K562 (cell line): ENCODE data around the gene CPLX1. TPM values are rescaled to one million over a fixed set of nuclear protein-coding genes. Genes with fewer than 3 reads are reported as not detected.
A peak's percentile ranks its signal among the peaks of the same experiment; 100 is the strongest.

Experiments used
- ATAC-seq: fragments of 200-7000 bp; cut with Tn5 transposase; 3 replicates; pipeline ENCODE4 v1.9.1; 2020; ENCODE audit warnings: moderate library complexity
- BruUV-seq: library from RNA; stranded (reverse); fragments of 400-500 nt; replicated peaks from 2 replicates; lab custom pipeline; 2021; lab: Mats Ljungman, UMichigan
- CTCF ChIA-PET: fragments of 300-600 bp; formaldehyde crosslinking; extraction: SDS; loops from one replicate; lab custom pipeline; 2021; ENCODE audit warnings: low intra/inter-chr PET ratio; lab: Yijun Ruan, JAX
- POLR2A ChIA-PET: fragments of 300-600, 350-650 bp; sonication (Branson Sonifier 250); formaldehyde crosslinking; extraction: SDS; loops from one replicate; lab custom pipeline; 2021; ENCODE audit warnings: antibody characterized with exemption, inconsistent platforms; lab: Yijun Ruan, JAX
- DNase-seq, 4 experiments: peaks; one replicate each; pipeline versions ENCODE4 v3.0.0 to v3.0.0-alpha.2; 2011 to 2018; ENCODE audit warnings: low spot score in 3 of 4, mixed read lengths in 3 of 4; ENCODE audit errors: extremely low read depth in 1 of 4
- FAIRE-seq: peaks from 2 replicates; lab custom pipeline; 2011; peaks lifted over from hg19 to GRCh38; lab: Jason Lieb, UNC
- H2AFZ ChIP-seq: 2 replicates; pipeline ENCODE4 v1.6.0; 2011; ENCODE audit warnings: low read depth, low read length, control low read depth, inconsistent platforms
- H3K27ac ChIP-seq: fragments of 200-600 bp; 3 replicates; pipeline ENCODE4 v1.8.0; 2011; ENCODE audit warnings: low read depth, mild to moderate bottlenecking, control low read depth, inconsistent platforms, low read length, moderate library complexity, mixed read lengths; ENCODE audit errors: extremely low read depth
- H3K27me3 ChIP-seq, 2 experiments: fragments of 300-600 bp in 1 of 2; 2 replicates in 1 of 2; 3 replicates in 1 of 2; pipeline versions ENCODE4 v1.6.0 to v1.8.0; 2011; ENCODE audit warnings: inconsistent platforms in 2 of 2, low read length in 2 of 2, mild to moderate bottlenecking in 1 of 2, mixed read lengths in 1 of 2, moderate library complexity in 1 of 2; ENCODE audit not compliant: control insufficient read depth in 2 of 2, insufficient read depth in 2 of 2
- H3K36me3 ChIP-seq: fragments of 300-600 bp; 3 replicates; pipeline ENCODE4 v1.8.0; 2011; ENCODE audit warnings: mild to moderate bottlenecking, low read length, inconsistent platforms; ENCODE audit not compliant: control insufficient read depth, insufficient read depth
- H3K4me1 ChIP-seq, 2 experiments: fragments of 200-600 bp in 1 of 2; replicated peaks in 1 of 2; 2 replicates in 1 of 2; 3 replicates in 1 of 2; pipeline versions ENCODE4 v1.5.1 to v1.8.0; 2011; ENCODE audit warnings: inconsistent platforms in 2 of 2, low read length in 2 of 2, mild to moderate bottlenecking in 1 of 2, mixed read lengths in 1 of 2, moderate library complexity in 1 of 2; ENCODE audit not compliant: control insufficient read depth in 2 of 2, insufficient read depth in 2 of 2
- H3K4me2 ChIP-seq: 2 replicates; pipeline ENCODE4 v1.6.1; 2011; ENCODE audit warnings: low read length, control low read depth, inconsistent platforms, mixed read lengths; ENCODE audit not compliant: insufficient read depth
- H3K4me3 ChIP-seq: fragments of 200-600 bp; sonication (generic), shearing (Covaris generic); 2 replicates; pipeline ENCODE4 v1.5.1; 2016; ENCODE audit warnings: control low read depth, inconsistent platforms
- H3K79me2 ChIP-seq: fragments of 200-600 bp; 3 replicates; pipeline ENCODE4 v1.8.0; 2011; ENCODE audit warnings: low read length, inconsistent platforms; ENCODE audit not compliant: control insufficient read depth, insufficient read depth
- H3K9ac ChIP-seq, 2 experiments: 2 replicates each; pipeline versions ENCODE4 v1.6.0 to v1.6.1; 2011; ENCODE audit warnings: low read depth in 2 of 2, low read length in 2 of 2, control low read depth in 1 of 2, inconsistent platforms in 1 of 2, mild to moderate bottlenecking in 1 of 2, mixed read lengths in 1 of 2; ENCODE audit not compliant: insufficient read depth in 1 of 2
- H3K9me1 ChIP-seq: one replicate; pipeline ENCODE4 v1.6.0; 2011; ENCODE audit warnings: inconsistent platforms, mild to moderate bottlenecking, low read length, moderate library complexity; ENCODE audit not compliant: control insufficient read depth, insufficient read depth
- H3K9me3 ChIP-seq: replicated peaks from 2 replicates; pipeline ENCODE4 v1.5.1; 2011; ENCODE audit warnings: low read depth, low read length, inconsistent platforms; ENCODE audit not compliant: control insufficient read depth, insufficient read depth
- H4K20me1 ChIP-seq: replicated peaks from 2 replicates; pipeline ENCODE4 v1.6.1; 2011; ENCODE audit warnings: low read length, inconsistent platforms, mixed read lengths; ENCODE audit not compliant: control insufficient read depth, insufficient read depth
- AFF1 ChIP-seq, 2 experiments: fragments of 450-650 bp; IDR thresholded peaks; 2 replicates each; pipeline ENCODE4 v1.6.1; 2018; ENCODE audit warnings: mild to moderate bottlenecking in 2 of 2, low read depth in 1 of 2; ENCODE audit not compliant: partially characterized antibody in 2 of 2
- EGR1 ChIP-seq: fragments of 450-650 bp; conservative IDR thresholded peaks from 2 replicates; pipeline ENCODE4 v1.6.1; 2017; ENCODE audit warnings: mild to moderate bottlenecking
- HDAC3 ChIP-seq: fragments of 450-650 bp; IDR thresholded peaks from 2 replicates; pipeline ENCODE4 v1.6.1; 2018; ENCODE audit warnings: borderline replicate concordance, mild to moderate bottlenecking, moderate library complexity; ENCODE audit not compliant: partially characterized antibody
- NFYB ChIP-seq: IDR thresholded peaks from 2 replicates; pipeline ENCODE4 v1.6.1; 2011; ENCODE audit warnings: mild to moderate bottlenecking, moderate library complexity; ENCODE audit not compliant: insufficient read length; ENCODE audit errors: extremely low read depth
- PHF8 ChIP-seq: fragments of 200-600 bp; sonication (generic); IDR thresholded peaks from 2 replicates; pipeline ENCODE4 v1.6.1; 2012; ENCODE audit warnings: mixed run types, mild to moderate bottlenecking, inconsistent platforms, low read length, moderate library complexity, borderline replicate concordance
- STAG1 ChIP-seq: sonication (generic); formaldehyde crosslinking; IDR thresholded peaks from 2 replicates; pipeline ENCODE4 v1.5.0; 2020; ENCODE audit warnings: missing genetic modification reagents, borderline replicate concordance
- TEAD2 ChIP-seq: fragments of 450-650 bp; IDR thresholded peaks from 2 replicates; pipeline ENCODE4 v1.6.1; 2016; ENCODE audit warnings: missing genetic modification characterization, control low read depth, missing compliant biosample characterization
- WGBS: fragments of 100-300 bp; shearing (Covaris generic); methylation state at CpG from one replicate; pipeline ENCODE4 v1.1.6; 2016; ENCODE audit warnings: low coverage, mixed read lengths; ENCODE audit not compliant: insufficient coverage; ENCODE audit errors: missing lambda C conversion rate; 5-methylcytosine and 5-hydroxymethylcytosine counted together
- in situ Hi-C: fragments of 300-500 bp; cut with MboI; formaldehyde crosslinking; loops from 4 replicates; pipeline ENCODE4 v1.15.0; 2018; ENCODE audit warnings: inconsistent platforms, mixed read lengths
- intact Hi-C: fragments of 100-400 bp; cut with micrococcal nuclease; formaldehyde crosslinking; loops from 2 replicates; pipeline ENCODE4 v1.14.2; 2022
- polyA plus RNA-seq, 8 experiments: library from polyadenylated mRNA; depleted of rRNA in 4 of 8; stranded (reverse) in 5 of 8; unstranded in 3 of 8; fragments of >200 nt; fragmentation: Nextera tagmentation in 2 of 8; fragmentation: Illumina TruSeq in 1 of 8; extraction: Ambion mirVana in 2 of 8; extraction: Trizol in 1 of 8; gene quantifications; 2 replicates each; pipeline versions ENCODE4 v1.2.1 to v1.2.3, GENCODE V29; 2011 to 2014; ENCODE audit warnings: inconsistent platforms in 1 of 8, missing spikeins in 1 of 8
- total RNA-seq, 7 experiments: library from RNA; depleted of rRNA in 6 of 7; stranded (reverse); fragments of >200 nt in 6 of 7; fragmentation: Illumina TruSeq in 2 of 7; extraction: Trizol in 2 of 7; gene quantifications; 2 replicates each; pipeline versions ENCODE4 v1.2.1 to v1.2.3, GENCODE V29; 2011 to 2021; ENCODE audit warnings: low replicate concordance in 1 of 7
- TF ChIP-seq, protein P1 (sequence below): sonication (generic); formaldehyde crosslinking; IDR thresholded peaks from 2 replicates; pipeline ENCODE4 v1.8.1; 2023; ENCODE audit warnings: mild to moderate bottlenecking, missing genetic modification reagents
- TF ChIP-seq, protein P2 (sequence below): sonication (generic); formaldehyde crosslinking; IDR thresholded peaks from 2 replicates; pipeline ENCODE4 v1.8.0; 2022; ENCODE audit warnings: mild to moderate bottlenecking, missing genetic modification reagents

The CPLX1 gene
- total and polyA plus RNA-seq, 9 of the 15 experiments (the other 6 are each of a cell fraction or from before 2014, with no cell fraction given) = 0.03 to 3.3 (median 0.17) TPM; not detected in 2

GRCh38 chr4:784401-785331, 41.3 kb downstream of the CPLX1 start:
- no peak for ATAC-seq
- TF ChIP-seq PHF8 (no peak), HDAC3 (no peak), NFYB (no peak), AFF1 (IDR thresholded peaks at IDR 0.05; ENCODE audit: low read depth in 1 of 2, partially characterized antibody in 2 of 2) (no peak), EGR1 (peak; percentile 52), STAG1 (no peak), TEAD2 (tag) (no peak)
- TF ChIP-seq, protein P1, sequence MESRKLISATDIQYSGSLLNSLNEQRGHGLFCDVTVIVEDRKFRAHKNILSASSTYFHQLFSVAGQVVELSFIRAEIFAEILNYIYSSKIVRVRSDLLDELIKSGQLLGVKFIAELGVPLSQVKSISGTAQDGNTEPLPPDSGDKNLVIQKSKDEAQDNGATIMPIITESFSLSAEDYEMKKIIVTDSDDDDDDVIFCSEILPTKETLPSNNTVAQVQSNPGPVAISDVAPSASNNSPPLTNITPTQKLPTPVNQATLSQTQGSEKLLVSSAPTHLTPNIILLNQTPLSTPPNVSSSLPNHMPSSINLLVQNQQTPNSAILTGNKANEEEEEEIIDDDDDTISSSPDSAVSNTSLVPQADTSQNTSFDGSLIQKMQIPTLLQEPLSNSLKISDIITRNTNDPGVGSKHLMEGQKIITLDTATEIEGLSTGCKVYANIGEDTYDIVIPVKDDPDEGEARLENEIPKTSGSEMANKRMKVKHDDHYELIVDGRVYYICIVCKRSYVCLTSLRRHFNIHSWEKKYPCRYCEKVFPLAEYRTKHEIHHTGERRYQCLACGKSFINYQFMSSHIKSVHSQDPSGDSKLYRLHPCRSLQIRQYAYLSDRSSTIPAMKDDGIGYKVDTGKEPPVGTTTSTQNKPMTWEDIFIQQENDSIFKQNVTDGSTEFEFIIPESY = peak; percentile 70
- TF ChIP-seq, protein P2, sequence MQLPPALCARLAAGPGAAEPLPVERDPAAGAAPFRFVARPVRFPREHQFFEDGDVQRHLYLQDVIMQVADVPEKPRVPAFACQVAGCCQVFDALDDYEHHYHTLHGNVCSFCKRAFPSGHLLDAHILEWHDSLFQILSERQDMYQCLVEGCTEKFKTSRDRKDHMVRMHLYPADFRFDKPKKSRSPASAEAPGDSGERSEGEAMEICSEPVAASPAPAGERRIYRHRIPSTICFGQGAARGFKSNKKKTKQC = no peak

More at GRCh38 chr4:784401-785331, 41.3 kb downstream of the CPLX1 start:
- H3K27ac ChIP-seq = no peak overlapping the region
- H3K4me3 ChIP-seq = no peak overlapping the region
- H2AFZ ChIP-seq = no peak overlapping the region
- peaks cover 16% of the 10 kb centered on the region for H3K36me3 ChIP-seq
- WGBS = 84% methylated on average over 39 of the region's 57 CpGs
- H3K9ac ChIP-seq = peak overlapping the region in 1 of 2 experiments; percentile 56; a peak in 2 of 4 replicates
- H3K4me1 ChIP-seq = peaks cover 12 to 75% of the 10 kb centered on the region in 2 experiments; a peak in 4 of 5 replicates
- in situ Hi-C loops = no loop called here
- no peaks in the 10 kb centered on the region for H4K20me1 ChIP-seq
- H3K9me3 ChIP-seq = no peaks in the 10 kb centered on the region
- no TSS peak for BruUV-seq
- no peaks in the 10 kb centered on the region for H3K27me3 ChIP-seq
- H3K9me1 ChIP-seq = no peaks in the 10 kb centered on the region
- ChIA-PET CTCF (no interaction called here), POLR2A (interaction anchor here (0.6 to 1.0 kb wide), 2 partner anchors 9 to 74 kb away, joined by 3 read pairs; no protein-coding TSS in a partner anchor)
- peaks cover 21% of the 10 kb centered on the region for H3K79me2 ChIP-seq
- H3K4me2 ChIP-seq = no peak overlapping the region
- FAIRE-seq (no peak), DNase-seq (no peak)
- intact Hi-C loops = loop anchor here (5.0 kb wide), 2 partner anchors 102 to 203 kb away; partner anchors contain the start of gene IDUA
